Measurements from ENCODE around the gene G3BP1. TPM values are rescaled to one million over a fixed set of nuclear protein-coding genes. Genes with fewer than 3 reads are reported as not detected.
A peak's percentile ranks its signal among the peaks of the same experiment; 100 is the strongest.
"Not testable (repeated sequence)": the region's sequence is repeated elsewhere in the genome, so short reads cannot be mapped to it uniquely, and the experiment has no call there.

The G3BP1 gene
- total RNA-seq, 4 donors from 2014 or later: 95.9 to 177 (median 131) TPM

DNA sequence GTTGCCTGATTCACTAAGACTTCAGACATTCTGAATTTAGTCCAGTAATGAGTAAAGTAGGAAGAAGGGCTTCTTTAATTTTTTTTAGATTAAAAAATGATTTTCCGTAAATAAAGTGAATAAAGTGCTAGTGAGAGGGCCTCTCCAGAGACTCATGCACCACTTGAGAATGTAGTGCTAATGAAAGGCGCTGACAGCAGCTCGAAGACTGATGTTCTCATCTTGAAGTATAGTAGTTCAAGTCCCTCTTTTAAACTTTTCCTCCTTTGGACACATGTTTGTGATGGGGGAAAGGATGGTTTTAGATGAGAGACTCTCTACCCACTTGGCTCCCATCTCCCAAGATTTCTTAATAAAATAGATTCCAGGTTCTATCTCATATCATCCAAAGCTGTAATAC is 48.5 kb downstream of the G3BP1 start:
- WGBS, 2 donors: 70 to 72% methylated on average over 3 of the region's 3 CpGs
- no peak for DNase-seq
- intact Hi-C loops (cut with DNase I): no loop called here

DNA sequence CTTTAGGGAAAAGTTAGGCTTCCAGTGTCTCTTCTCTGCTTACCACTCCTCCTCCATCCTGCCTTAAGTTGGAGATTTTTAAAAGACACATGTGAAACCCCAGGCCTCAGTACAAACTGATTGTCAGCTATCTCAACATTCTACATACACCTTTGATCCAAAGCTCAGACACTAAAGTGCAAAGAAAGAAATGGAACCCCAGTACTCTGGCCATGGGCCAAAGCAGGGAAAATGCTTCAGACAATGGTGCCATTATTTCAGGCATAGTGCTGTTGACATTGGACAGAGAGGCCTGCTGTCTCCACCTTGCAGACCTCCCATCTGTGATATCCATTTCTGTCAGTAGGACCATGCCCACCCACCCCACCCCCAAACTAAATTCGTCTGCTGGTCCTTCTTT is 49.1 kb downstream of the G3BP1 start:
- 60 to 79% methylated on average over 1 of the region's 1 CpG for WGBS, 2 donors
- no peak for DNase-seq
- Histone ChIP-seq H3K9me3 (no peaks in the 10 kb centered on the region), H3K27ac (no peak overlapping the region), H3K36me3 (no peaks in the 10 kb centered on the region), H3K4me1 (no peaks in the 10 kb centered on the region), H3K4me3 (replicated peaks in 1 of 3) (no peak overlapping the region), H3K27me3 (no peaks in the 10 kb centered on the region)
- TF ChIP-seq, protein P1, sequence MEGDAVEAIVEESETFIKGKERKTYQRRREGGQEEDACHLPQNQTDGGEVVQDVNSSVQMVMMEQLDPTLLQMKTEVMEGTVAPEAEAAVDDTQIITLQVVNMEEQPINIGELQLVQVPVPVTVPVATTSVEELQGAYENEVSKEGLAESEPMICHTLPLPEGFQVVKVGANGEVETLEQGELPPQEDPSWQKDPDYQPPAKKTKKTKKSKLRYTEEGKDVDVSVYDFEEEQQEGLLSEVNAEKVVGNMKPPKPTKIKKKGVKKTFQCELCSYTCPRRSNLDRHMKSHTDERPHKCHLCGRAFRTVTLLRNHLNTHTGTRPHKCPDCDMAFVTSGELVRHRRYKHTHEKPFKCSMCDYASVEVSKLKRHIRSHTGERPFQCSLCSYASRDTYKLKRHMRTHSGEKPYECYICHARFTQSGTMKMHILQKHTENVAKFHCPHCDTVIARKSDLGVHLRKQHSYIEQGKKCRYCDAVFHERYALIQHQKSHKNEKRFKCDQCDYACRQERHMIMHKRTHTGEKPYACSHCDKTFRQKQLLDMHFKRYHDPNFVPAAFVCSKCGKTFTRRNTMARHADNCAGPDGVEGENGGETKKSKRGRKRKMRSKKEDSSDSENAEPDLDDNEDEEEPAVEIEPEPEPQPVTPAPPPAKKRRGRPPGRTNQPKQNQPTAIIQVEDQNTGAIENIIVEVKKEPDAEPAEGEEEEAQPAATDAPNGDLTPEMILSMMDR (IDR thresholded peaks at IDR 0.05): no peak
- no peak for TF ChIP-seq POLR2A (IDR thresholded peaks at IDR 0.05)
- intact Hi-C loops (cut with DNase I): no loop called here

More for the DNA sequence above, 48.5 kb downstream of the G3BP1 start:
- peaks cover 5 to 6% of the 10 kb centered on the region in 2 donors for H3K4me1 ChIP-seq
- H3K27ac ChIP-seq: no peak overlapping the region
- H3K4me3 ChIP-seq (replicated peaks in 1 of 3): no peak overlapping the region
- H3K27me3 ChIP-seq: no peaks in the 10 kb centered on the region
- H3K9me3 ChIP-seq: no peaks in the 10 kb centered on the region
- H3K36me3 ChIP-seq: no peaks in the 10 kb centered on the region
- no peak for TF ChIP-seq POLR2A (IDR thresholded peaks at IDR 0.05)
- TF ChIP-seq, protein P1 (IDR thresholded peaks at IDR 0.05): no peak

DNA sequence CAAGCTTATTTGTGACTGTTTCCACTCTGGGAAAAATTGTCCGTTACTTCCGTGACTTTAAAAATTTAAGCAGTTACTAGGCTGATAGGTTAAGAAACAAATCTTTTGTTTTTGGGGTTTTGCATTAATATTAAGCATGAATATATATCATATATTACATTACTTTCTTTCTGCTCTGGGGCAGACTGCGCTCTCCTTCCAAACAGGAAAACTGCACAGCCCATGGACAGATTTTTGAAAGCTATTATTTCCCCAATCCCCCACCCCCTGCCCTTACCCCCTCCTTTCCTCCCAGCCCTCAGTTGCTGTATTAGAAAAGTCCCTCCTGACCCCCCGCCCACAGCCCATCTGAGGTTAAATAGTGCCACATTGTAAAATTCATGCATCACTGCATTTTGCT is 50.4 kb downstream of the G3BP1 start:
- 95 to 96% methylated on average over 4 of the region's 4 CpGs for WGBS, 2 donors
- no peak overlapping the region for H3K4me3 ChIP-seq (replicated peaks in 1 of 3)
- no peaks in the 10 kb centered on the region for H3K36me3 ChIP-seq
- no peak overlapping the region for H3K27ac ChIP-seq
- no peak for DNase-seq
- TF ChIP-seq POLR2A (IDR thresholded peaks at IDR 0.05): no peak
- TF ChIP-seq, protein P1 (IDR thresholded peaks at IDR 0.05): no peak
- H3K9me3 ChIP-seq: no peaks in the 10 kb centered on the region
- intact Hi-C loops (cut with DNase I): loop anchor here (2.0 kb wide), 1 partner anchor 681 kb away; no protein-coding TSS in a partner anchor
- no peaks in the 10 kb centered on the region for H3K27me3 ChIP-seq
- H3K4me1 ChIP-seq: no peaks in the 10 kb centered on the region

DNA sequence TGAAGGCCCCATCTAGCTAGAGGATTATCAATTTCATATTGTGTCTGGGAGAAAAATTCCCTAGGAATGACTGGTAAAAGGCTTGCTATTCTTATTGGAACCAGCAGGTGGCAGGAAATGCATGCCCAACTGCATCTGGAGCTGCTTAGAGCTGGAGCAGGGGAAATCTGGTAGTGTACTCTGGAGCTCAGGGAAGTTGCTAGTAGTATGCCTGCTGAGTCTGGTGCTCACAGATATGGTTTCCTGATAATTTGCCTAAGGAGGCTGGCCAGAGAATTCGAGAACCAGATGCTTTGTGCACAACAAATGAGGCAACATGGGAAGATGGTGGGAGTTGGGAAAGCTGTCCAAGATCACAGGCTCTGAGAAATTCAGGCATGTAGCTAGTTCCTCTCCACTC is 53.7 kb downstream of the G3BP1 start:
- Histone ChIP-seq H3K4me3 (replicated peaks in 1 of 3) (no peak overlapping the region), H3K9me3 (no peaks in the 10 kb centered on the region), H3K27ac (no peak overlapping the region), H3K36me3 (no peaks in the 10 kb centered on the region), H3K27me3 (no peaks in the 10 kb centered on the region), H3K4me1 (no peaks in the 10 kb centered on the region)
- intact Hi-C loops (cut with DNase I): loop anchor here (2.0 kb wide), 1 partner anchor 317 kb away; no protein-coding TSS in a partner anchor
- TF ChIP-seq, protein P1 (IDR thresholded peaks at IDR 0.05): peak; percentile 74 to 93 (median 85)
- TF ChIP-seq POLR2A (IDR thresholded peaks at IDR 0.05): no peak
- 19 to 20% methylated on average over 1 of the region's 1 CpG for WGBS, 2 donors
- DNase-seq: peak; percentile 58 to 62

DNA sequence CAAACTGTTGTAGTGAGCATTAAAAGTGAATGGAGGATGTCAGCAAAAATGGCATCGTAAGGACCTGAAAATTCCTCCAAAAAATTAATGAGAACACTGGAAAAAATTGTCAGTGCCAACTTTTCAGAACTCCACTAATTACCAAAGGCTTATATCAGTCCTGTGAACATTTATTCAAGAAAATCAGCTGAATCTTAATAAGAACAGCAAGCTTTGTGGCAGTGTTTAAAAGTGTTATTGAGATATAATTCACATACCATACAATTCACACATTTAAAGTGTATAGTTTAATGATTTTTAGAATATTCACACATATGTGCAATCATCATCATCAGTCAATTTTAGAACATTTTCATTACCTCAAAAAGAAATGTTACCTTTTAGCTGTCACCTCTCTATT is 57.6 kb downstream of the G3BP1 start:
- WGBS, 2 donors: 91 to 92% methylated on average over 1 of the region's 1 CpG
- H3K27me3 ChIP-seq: no peaks in the 10 kb centered on the region
- DNase-seq: no peak
- no peaks in the 10 kb centered on the region for H3K4me1 ChIP-seq
- no peaks in the 10 kb centered on the region for H3K36me3 ChIP-seq
- TF ChIP-seq, protein P1 (IDR thresholded peaks at IDR 0.05): no peak
- no peak for TF ChIP-seq POLR2A (IDR thresholded peaks at IDR 0.05)
- no peak overlapping the region for H3K27ac ChIP-seq
- H3K4me3 ChIP-seq (replicated peaks in 1 of 3): no peak overlapping the region
- intact Hi-C loops (cut with DNase I): no loop called here
- no peaks in the 10 kb centered on the region for H3K9me3 ChIP-seq

DNA sequence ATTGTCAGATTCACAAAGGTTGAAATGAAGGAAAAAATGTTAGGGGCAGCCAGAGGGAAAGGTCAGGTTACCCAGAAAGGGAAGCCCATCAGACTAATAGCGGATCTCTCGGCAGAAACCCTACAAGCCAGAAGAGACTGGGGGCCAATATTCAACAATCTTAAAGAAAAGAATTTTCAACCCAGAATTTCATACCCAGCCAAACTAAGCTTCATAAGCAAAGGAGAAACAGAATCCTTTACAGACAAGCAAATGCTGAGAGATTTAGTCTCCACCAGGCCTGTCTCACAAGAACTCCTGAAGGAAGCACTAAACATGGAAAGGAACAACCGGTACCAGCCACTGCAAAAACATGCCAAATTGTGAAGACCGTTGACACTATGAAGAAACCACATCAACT is 61.1 kb downstream of the G3BP1 start:
- H3K4me1 ChIP-seq; H3K4me3 ChIP-seq (replicated peaks in 1 of 3); DNase-seq; H3K9me3 ChIP-seq; H3K27me3 ChIP-seq; H3K36me3 ChIP-seq; intact Hi-C loops (cut with DNase I); H3K27ac ChIP-seq: not testable (repeated sequence)
- WGBS, 2 donors: 95 to 99% methylated on average over 4 of the region's 4 CpGs

Measured in thyroid gland (tissue), 4 donors.